GM10266 (cell line): Measurements from ENCODE around the gene TNFRSF18.

Experiments
- DNase-seq: peaks from one replicate; pipeline ENCODE4 v3.0.0; 2012; ENCODE audit errors: extremely low spot score
- TF ChIP-seq, protein P1 (sequence below): IDR thresholded peaks from 2 replicates; pipeline ENCODE4 v1.5.1; 2012; ENCODE audit warnings: mild to moderate bottlenecking, low read depth; ENCODE audit not compliant: control insufficient read depth, insufficient read depth; ENCODE audit errors: missing control alignments

Gene TNFRSF18

DNA sequence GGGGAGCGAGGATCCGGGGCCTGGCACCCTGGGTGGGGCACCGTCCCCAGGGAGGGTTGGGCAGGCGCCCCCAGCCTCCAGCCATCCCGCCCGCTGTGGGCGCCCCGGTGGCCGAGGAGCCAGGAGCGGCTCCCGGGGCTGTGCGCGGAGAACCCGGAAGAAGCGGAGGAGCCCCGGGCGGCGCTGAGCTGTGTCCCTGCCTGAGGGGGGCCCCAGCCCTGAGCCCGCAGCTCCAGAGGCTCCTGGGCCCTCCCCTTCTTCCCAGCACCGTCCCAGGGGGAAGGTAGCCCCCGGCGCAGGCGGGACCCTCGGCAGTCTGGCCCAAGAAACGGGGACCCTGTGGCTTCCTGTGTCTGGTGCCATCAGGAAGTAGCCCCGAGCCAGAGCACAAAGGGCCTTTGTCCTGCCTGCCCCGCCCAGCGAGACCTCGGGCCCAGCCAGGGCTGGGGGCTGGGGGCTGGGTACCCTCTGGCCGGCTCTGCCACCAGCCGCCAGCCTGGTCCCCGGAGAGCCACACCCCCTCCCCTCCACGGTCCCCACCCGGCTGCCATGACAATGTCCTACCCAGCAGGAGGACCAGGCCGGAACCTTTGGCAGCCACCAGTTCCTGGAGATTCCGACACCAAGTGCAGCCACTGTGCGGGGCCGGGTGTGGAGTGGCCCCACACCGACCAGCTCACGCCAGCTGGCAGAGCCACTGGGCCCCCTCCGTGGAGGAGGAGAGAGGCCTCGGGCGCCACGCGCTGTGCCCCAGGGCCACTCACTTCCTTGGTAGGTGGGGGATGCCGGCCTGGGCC lies 48.3 kb downstream of the TNFRSF18 start:
- TF ChIP-seq, protein P1, sequence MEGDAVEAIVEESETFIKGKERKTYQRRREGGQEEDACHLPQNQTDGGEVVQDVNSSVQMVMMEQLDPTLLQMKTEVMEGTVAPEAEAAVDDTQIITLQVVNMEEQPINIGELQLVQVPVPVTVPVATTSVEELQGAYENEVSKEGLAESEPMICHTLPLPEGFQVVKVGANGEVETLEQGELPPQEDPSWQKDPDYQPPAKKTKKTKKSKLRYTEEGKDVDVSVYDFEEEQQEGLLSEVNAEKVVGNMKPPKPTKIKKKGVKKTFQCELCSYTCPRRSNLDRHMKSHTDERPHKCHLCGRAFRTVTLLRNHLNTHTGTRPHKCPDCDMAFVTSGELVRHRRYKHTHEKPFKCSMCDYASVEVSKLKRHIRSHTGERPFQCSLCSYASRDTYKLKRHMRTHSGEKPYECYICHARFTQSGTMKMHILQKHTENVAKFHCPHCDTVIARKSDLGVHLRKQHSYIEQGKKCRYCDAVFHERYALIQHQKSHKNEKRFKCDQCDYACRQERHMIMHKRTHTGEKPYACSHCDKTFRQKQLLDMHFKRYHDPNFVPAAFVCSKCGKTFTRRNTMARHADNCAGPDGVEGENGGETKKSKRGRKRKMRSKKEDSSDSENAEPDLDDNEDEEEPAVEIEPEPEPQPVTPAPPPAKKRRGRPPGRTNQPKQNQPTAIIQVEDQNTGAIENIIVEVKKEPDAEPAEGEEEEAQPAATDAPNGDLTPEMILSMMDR = no peak
- DNase-seq = peak; percentile 87

- TF ChIP-seq, protein P1 = no peak
- DNase-seq = peak; percentile 97
Measured at GRCh38 chr1:1157426-1157913, 48.9 kb downstream of the TNFRSF18 start.

- DNase-seq = no peak
- TF ChIP-seq, protein P1 = no peak
Measured at GRCh38 chr1:1157033-1157365, 49.4 kb downstream of the TNFRSF18 start.

DNA sequence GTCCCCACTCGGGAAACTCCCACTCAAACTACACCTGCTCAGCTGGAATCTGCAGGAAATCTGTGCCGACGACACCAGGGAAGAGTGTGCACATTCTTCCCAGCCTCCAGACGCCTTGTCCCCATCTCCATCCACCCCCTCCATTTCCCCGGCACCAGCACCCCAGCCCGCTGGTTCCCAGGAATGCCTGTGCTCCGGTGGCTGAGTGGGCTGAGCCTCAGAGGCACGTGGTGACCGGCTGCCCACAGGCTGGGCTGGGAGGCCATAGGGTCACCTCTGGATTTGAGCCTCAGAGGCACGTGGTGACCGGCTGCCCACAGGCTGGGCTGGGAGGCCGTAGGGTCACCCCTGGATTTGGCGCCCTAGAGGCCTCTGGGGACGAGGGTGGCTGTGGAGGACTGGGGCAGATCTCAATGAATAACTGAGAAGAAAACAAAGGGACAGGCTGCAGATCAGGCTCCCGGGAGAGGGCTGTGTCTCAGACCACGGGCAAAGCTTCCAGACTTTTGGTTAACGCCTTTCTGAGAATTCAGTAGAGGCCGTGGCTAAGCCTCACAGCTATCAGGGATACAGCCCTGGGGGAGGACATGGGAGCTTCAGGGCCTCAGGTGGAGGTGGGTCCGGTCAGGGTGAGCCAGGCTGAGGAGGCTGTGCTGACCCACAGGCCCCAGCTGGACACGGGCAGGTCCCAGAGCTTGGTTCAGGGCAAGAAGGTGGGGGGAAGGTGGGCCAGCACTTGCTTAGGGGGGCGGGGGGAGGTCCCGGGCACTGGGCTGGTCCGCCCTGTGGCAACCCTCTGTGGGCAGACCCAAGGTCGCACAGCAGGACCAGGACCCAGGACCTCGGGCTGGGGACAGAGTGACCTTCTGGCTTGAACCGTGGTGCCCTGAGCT lies 50.0 kb downstream of the TNFRSF18 start:
- DNase-seq = no peak
- TF ChIP-seq, protein P1 = no peak

DNA sequence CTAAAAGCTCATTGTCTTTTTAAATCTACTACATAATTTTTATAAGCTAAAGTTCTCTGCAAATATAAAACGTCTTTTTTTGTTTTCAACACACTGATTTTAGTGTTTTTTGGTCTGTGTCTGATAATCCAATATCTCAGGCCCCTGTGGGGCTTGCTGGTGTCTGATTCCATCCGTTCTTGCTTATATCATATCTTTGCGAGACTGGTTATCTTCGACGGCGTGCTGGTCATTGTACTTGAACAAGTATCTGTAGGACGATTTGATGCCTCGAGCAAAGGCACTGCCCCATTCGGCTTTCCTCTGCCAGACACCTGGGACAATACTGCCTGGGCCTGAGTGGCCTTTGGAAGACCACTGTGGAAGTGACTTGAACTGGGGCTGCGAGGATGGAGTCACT lies 51.1 kb downstream of the TNFRSF18 start:
- TF ChIP-seq, protein P1 = no peak
- no peak for DNase-seq

- DNase-seq = no peak
- TF ChIP-seq, protein P1 = no peak
Measured at GRCh38 chr1:1153874-1154273, 52.5 kb downstream of the TNFRSF18 start.
